HepG2 (cell line): ENCODE results near the gene THAP2. TPM values are rescaled to one million over a fixed set of nuclear protein-coding genes. Genes with fewer than 3 reads are reported as not detected.
A peak's percentile ranks its signal among the peaks of the same experiment; 100 is the strongest.

ENCODE experiments used
- BCL3 ChIP-seq: sonication (generic); formaldehyde crosslinking; IDR thresholded peaks from 2 replicates; pipeline ENCODE4 v1.5.1; 2020; ENCODE audit warnings: mild to moderate bottlenecking, missing genetic modification reagents, moderate library complexity
- CREB1 ChIP-seq, 2 experiments: fragments of 450-650 bp in 1 of 2; IDR thresholded peaks; 2 replicates each; pipeline ENCODE4 v1.6.1; 2016 to 2017; ENCODE audit warnings: control low read depth in 1 of 2, mild to moderate bottlenecking in 1 of 2, missing compliant biosample characterization in 1 of 2, missing genetic modification characterization in 1 of 2
- EP300 ChIP-seq, 3 experiments: sonication (generic) in 1 of 3; formaldehyde crosslinking in 1 of 3; IDR thresholded peaks; 2 replicates each; pipeline versions ENCODE4 v1.5.1 to v1.6.1; 2011 to 2020; ENCODE audit warnings: low read depth in 2 of 3, low read length in 2 of 3, borderline replicate concordance in 1 of 3, improper control_type of control experiment in 1 of 3, mild to moderate bottlenecking in 1 of 3, missing genetic modification reagents in 1 of 3, moderate library complexity in 1 of 3
- HMGXB4 ChIP-seq, 2 experiments: sonication (generic) in 1 of 2; formaldehyde crosslinking in 1 of 2; IDR thresholded peaks; 2 replicates each; pipeline versions ENCODE4 v1.4.0 to v1.6.1; 2018 to 2020; ENCODE audit warnings: missing genetic modification reagents in 2 of 2, borderline replicate concordance in 1 of 2, low read depth in 1 of 2, mild to moderate bottlenecking in 1 of 2, missing biosample characterization in 1 of 2
- HNRNPL ChIP-seq: fragments of 200-400 bp; formaldehyde crosslinking; IDR thresholded peaks from 2 replicates; pipeline ENCODE4 v1.6.1; 2017; ENCODE audit warnings: mild to moderate bottlenecking, low read depth, low read length
- LRRFIP1 ChIP-seq: sonication (generic); formaldehyde crosslinking; conservative IDR thresholded peaks from 2 replicates; pipeline ENCODE4 v1.4.0; 2020; ENCODE audit warnings: missing genetic modification reagents
- MATR3 ChIP-seq: sonication (generic); formaldehyde crosslinking; IDR thresholded peaks from 2 replicates; pipeline ENCODE4 v1.4.0; 2020; ENCODE audit warnings: missing genetic modification reagents
- NPAS2 ChIP-seq: sonication (generic); formaldehyde crosslinking; IDR thresholded peaks from 2 replicates; pipeline ENCODE4 v1.8.0; 2022; ENCODE audit warnings: mild to moderate bottlenecking, missing genetic modification reagents, borderline replicate concordance
- PHF20 ChIP-seq: sonication (generic); formaldehyde crosslinking; IDR thresholded peaks from 2 replicates; pipeline ENCODE4 v1.5.0; 2020; ENCODE audit warnings: mild to moderate bottlenecking, missing genetic modification reagents
- SOX5 ChIP-seq: IDR thresholded peaks from 2 replicates; pipeline ENCODE4 v1.6.1; 2016; ENCODE audit warnings: borderline replicate concordance
- TCF12 ChIP-seq, 2 experiments: fragments of 450-650 bp in 1 of 2; sonication (generic) in 1 of 2; formaldehyde crosslinking in 1 of 2; IDR thresholded peaks; 2 replicates each; pipeline versions ENCODE4 v1.6.1 to v1.8.0; 2017 to 2022; ENCODE audit warnings: antibody characterized with exemption in 1 of 2, mild to moderate bottlenecking in 1 of 2, missing genetic modification reagents in 1 of 2, moderate library complexity in 1 of 2
- TERF1 ChIP-seq: sonication (generic); formaldehyde crosslinking; IDR thresholded peaks from 2 replicates; pipeline ENCODE4 v1.8.0; 2022; ENCODE audit warnings: mild to moderate bottlenecking, missing genetic modification reagents, moderate library complexity
- ZFP41 ChIP-seq: sonication (generic); formaldehyde crosslinking; IDR thresholded peaks from 2 replicates; pipeline ENCODE4 v1.4.0; 2020; ENCODE audit warnings: mild to moderate bottlenecking, missing genetic modification reagents, borderline replicate concordance
- ZNF160 ChIP-seq: sonication (generic); formaldehyde crosslinking; IDR thresholded peaks from 2 replicates; pipeline ENCODE4 v1.8.0; 2022; ENCODE audit warnings: mild to moderate bottlenecking, inconsistent platforms, missing genetic modification reagents
- ZNF20 ChIP-seq: sonication (generic); formaldehyde crosslinking; IDR thresholded peaks from 2 replicates; pipeline ENCODE4 v1.4.0; 2020; ENCODE audit warnings: mild to moderate bottlenecking, moderate library complexity, missing genetic modification reagents
- ZNF274 ChIP-seq: sonication (generic); formaldehyde crosslinking; IDR thresholded peaks from 2 replicates; pipeline ENCODE4 v1.5.1; 2020; ENCODE audit warnings: mild to moderate bottlenecking, missing genetic modification reagents
- ZNF510 ChIP-seq: sonication (generic); formaldehyde crosslinking; IDR thresholded peaks from 2 replicates; pipeline ENCODE4 v1.4.0; 2020; ENCODE audit warnings: low read depth, mild to moderate bottlenecking, missing genetic modification reagents
- ZNF567 ChIP-seq: sonication (generic); formaldehyde crosslinking; IDR thresholded peaks from 2 replicates; pipeline ENCODE4 v1.8.1; 2023; ENCODE audit warnings: mild to moderate bottlenecking, missing genetic modification reagents, borderline replicate concordance
- ZNF75D ChIP-seq: sonication (generic); formaldehyde crosslinking; IDR thresholded peaks from 2 replicates; pipeline ENCODE4 v1.8.1; 2023; ENCODE audit warnings: missing genetic modification reagents, mild to moderate bottlenecking, borderline replicate concordance
- ZNF766 ChIP-seq: sonication (generic); formaldehyde crosslinking; IDR thresholded peaks from 2 replicates; pipeline ENCODE4 v1.5.0; 2020; ENCODE audit warnings: missing genetic modification reagents, borderline replicate concordance
- ZSCAN25 ChIP-seq: sonication (generic); formaldehyde crosslinking; IDR thresholded peaks from 2 replicates; pipeline ENCODE4 v1.8.0; 2022; ENCODE audit warnings: mild to moderate bottlenecking, missing genetic modification reagents
- polyA plus RNA-seq, 8 experiments: library from polyadenylated mRNA; depleted of rRNA in 3 of 8; stranded (reverse) in 7 of 8; unstranded in 1 of 8; fragments of >200 nt; fragmentation: Illumina TruSeq in 4 of 8; extraction: Trizol in 4 of 8; gene quantifications; 2 replicates each; pipeline versions ENCODE4 v1.2.1 to v1.2.3, GENCODE V29; 2011 to 2016; ENCODE audit warnings: low read depth in 4 of 8, missing spikeins in 1 of 8, mixed read lengths in 1 of 8; ENCODE audit not compliant: insufficient read depth in 1 of 8
- total RNA-seq, 5 experiments: library from RNA; depleted of rRNA; stranded (reverse); fragments of >200 nt; fragmentation: Illumina TruSeq; extraction: Trizol; gene quantifications; 2 replicates each; pipeline ENCODE4 v1.2.3, GENCODE V29; 2016; ENCODE audit warnings: low read depth in 1 of 5

Gene THAP2
- total and polyA plus RNA-seq, 2 of the 13 experiments (the other 11 are each of a cell fraction or from before 2014, with no cell fraction given): 5.2 to 6.2 TPM

- TF ChIP-seq ZNF75D (CRISPR knock-in tag) (no peak), NPAS2 (no peak), HMGXB4 (CRISPR knock-in tag; IDR thresholded peaks at IDR 0.05; ENCODE audit: borderline replicate concordance in 1 of 2, low read depth in 1 of 2) (peak in 1 of 2 experiments; percentile 71; a peak in 1 of 4 replicates), ZNF160 (CRISPR knock-in tag) (0 out of 2 replicates have a peak, but pooled peaks have one; percentile 24), ZFP41 (CRISPR knock-in tag) (no peak), ZNF766 (CRISPR knock-in tag) (no peak), HNRNPL (0 out of 2 replicates have a peak, but pooled peaks have one; percentile 3), ZSCAN25 (CRISPR knock-in tag) (no peak; the same call in 1 of the 2 replicates), ZNF20 (CRISPR knock-in tag) (no peak), ZNF274 (no peak), SOX5 (no peak), MATR3 (CRISPR knock-in tag) (no peak), ZNF567 (CRISPR knock-in tag) (no peak), PHF20 (CRISPR knock-in tag) (no peak), CREB1 (IDR thresholded peaks at IDR 0.05) (no peak), CREB1 (CRISPR knock-in tag; IDR thresholded peaks at IDR 0.05) (no peak), BCL3 (CRISPR knock-in tag) (0 out of 2 replicates have a peak, but pooled peaks have one; percentile 43), TERF1 (CRISPR knock-in tag) (no peak), ZNF510 (CRISPR knock-in tag) (no peak), TCF12 (IDR thresholded peaks at IDR 0.05) (no peak), TCF12 (CRISPR knock-in tag; IDR thresholded peaks at IDR 0.05) (no peak), EP300 (IDR thresholded peaks at IDR 0.05; ENCODE audit: low read depth in 2 of 2, low read length in 2 of 2) (no peak), EP300 (CRISPR knock-in tag; IDR thresholded peaks at IDR 0.05; ENCODE audit: borderline replicate concordance) (no peak), LRRFIP1 (CRISPR knock-in tag) (no peak)
These were observed 1.1 kb upstream of the THAP2 start (continued) for GRCh38 chr12:71662849-71663560.
